HG03097 (cell line): ENCODE measurements around the gene PPCS.
"Not testable (repeated sequence)": the region's sequence is repeated elsewhere in the genome, so short reads cannot be mapped to it uniquely, and the experiment has no call there.

Experiments
- ATAC-seq: cut with Tn5 transposase; IDR thresholded peaks from one replicate; pipeline ENCODE4 v1.9.1; 2021; ENCODE audit not compliant: unreplicated experiment, low FRiP score

Gene PPCS

GRCh38 chr1:42449256-42449655, 7.1 kb upstream of the PPCS start:
- no peak for ATAC-seq

GRCh38 chr1:42450061-42450460, 6.3 kb upstream of the PPCS start:
- ATAC-seq, result no peak

- no peak for ATAC-seq
These were observed 3.0 kb upstream of the PPCS start for GRCh38 chr1:42453386-42453785.

- no peak for ATAC-seq
These were observed 1.9 kb upstream of the PPCS start for GRCh38 chr1:42454403-42454802.

GRCh38 chr1:42456754-42457089, 379 bp downstream of the PPCS start:
- peak; percentile 46 for ATAC-seq

GRCh38 chr1:42461196-42461595, 4.9 kb downstream of the PPCS start:
- ATAC-seq, result no peak

- ATAC-seq, result peak; percentile 96
These were observed 6.8 kb downstream of the PPCS start, which contains the start of gene CCDC30 for GRCh38 chr1:42462828-42463763. Gene CCDC30, plus strand, starts transcription at chr1:42463286. Its CDS starts 17,266 bp downstream, at chr1:42480552.

- no peak for ATAC-seq
These were observed 7.6 kb downstream of the PPCS start for GRCh38 chr1:42463921-42464320.

- ATAC-seq, result no peak
These were observed 9.7 kb downstream of the PPCS start for GRCh38 chr1:42466030-42466429.

- ATAC-seq, result no peak
These were observed 13.4 kb downstream of the PPCS start for GRCh38 chr1:42469727-42470126.

- ATAC-seq, result no peak
These were observed 20.3 kb downstream of the PPCS start for GRCh38 chr1:42476605-42477004.

GRCh38 chr1:42477354-42477753, 21.0 kb downstream of the PPCS start:
- not testable (repeated sequence) for ATAC-seq

GRCh38 chr1:42477775-42478174, 21.4 kb downstream of the PPCS start:
- no peak for ATAC-seq

GRCh38 chr1:42479621-42480020, 23.3 kb downstream of the PPCS start:
- ATAC-seq, result no peak

GRCh38 chr1:42480921-42481320, 24.6 kb downstream of the PPCS start:
- ATAC-seq, result no peak

- ATAC-seq, result no peak
These were observed 26.4 kb downstream of the PPCS start for GRCh38 chr1:42482635-42483153.

GRCh38 chr1:42484382-42484781, 28.0 kb downstream of the PPCS start:
- ATAC-seq, result no peak

GRCh38 chr1:42490237-42490636, 33.9 kb downstream of the PPCS start:
- no peak for ATAC-seq

GRCh38 chr1:42502031-42502430, 45.7 kb downstream of the PPCS start:
- ATAC-seq, result not testable (repeated sequence)

GRCh38 chr1:42504535-42505128, 48.3 kb downstream of the PPCS start:
- no peak for ATAC-seq

GRCh38 chr1:42506576-42506975, 50.2 kb downstream of the PPCS start:
- no peak for ATAC-seq
